Hepatocyte (in vitro differentiated cells): ENCODE data around the gene CCDC102B.

Experiments
- CTCF ChIP-seq: fragments of 200-600 bp; sonication (generic); IDR thresholded peaks from 2 replicates; pipeline ENCODE4 v1.5.1; 2016; ENCODE audit warnings: antibody characterized with exemption, mild to moderate bottlenecking; ENCODE audit not compliant: poor library complexity
- EZH2 ChIP-seq: fragments of 200-600 bp; sonication (generic); IDR thresholded peaks from 2 replicates; pipeline ENCODE4 v1.6.1; 2016; ENCODE audit warnings: antibody characterized with exemption, mild to moderate bottlenecking, borderline replicate concordance
- EZH2phosphoT487 ChIP-seq: fragments of 200-600 bp; sonication (generic); IDR thresholded peaks from one replicate; pipeline ENCODE4 v1.6.1; 2018; ENCODE audit warnings: antibody characterized with exemption, mild to moderate bottlenecking, low read depth, moderate library complexity; ENCODE audit not compliant: unreplicated experiment, severe bottlenecking

GRCh38 chr18:68985172-68985820 lies 187.4 kb downstream of the CCDC102B start:
- TF ChIP-seq CTCF, result no peak
- no peak for TF ChIP-seq EZH2
- TF ChIP-seq EZH2phosphoT487, result no peak
